HPDE6-E6E7 (cell line): ENCODE data around the gene RECQL5.
"Not testable (repeated sequence)": the region's sequence is repeated elsewhere in the genome, so short reads cannot be mapped to it uniquely, and the experiment has no call there.

Source experiments
- DNase-seq: peaks from one replicate; pipeline ENCODE4 v3.0.0; 2011; ENCODE audit warnings: missing footprints; ENCODE audit errors: extremely low spot score

The RECQL5 gene

DNA sequence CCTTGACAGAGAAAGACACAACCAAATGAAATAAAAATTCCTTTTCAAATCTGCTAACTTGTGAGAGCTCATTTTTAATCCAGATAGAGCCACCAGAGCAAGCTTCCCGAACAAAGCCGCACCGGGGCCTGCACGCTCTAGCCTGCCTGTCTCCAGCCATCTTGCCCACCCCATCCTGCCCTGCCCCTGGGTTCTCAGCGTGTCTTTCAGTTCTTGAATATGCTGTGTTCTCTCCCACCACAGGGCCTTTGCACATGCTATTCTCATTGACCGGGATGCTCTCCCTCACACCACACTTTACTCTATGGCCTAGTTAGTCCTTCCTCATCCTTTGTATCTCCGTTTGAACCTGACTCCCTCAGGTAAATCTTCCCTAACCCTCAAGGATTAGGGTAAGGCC lies 19.0 kb downstream of the RECQL5 start:
- no peak for DNase-seq

DNA sequence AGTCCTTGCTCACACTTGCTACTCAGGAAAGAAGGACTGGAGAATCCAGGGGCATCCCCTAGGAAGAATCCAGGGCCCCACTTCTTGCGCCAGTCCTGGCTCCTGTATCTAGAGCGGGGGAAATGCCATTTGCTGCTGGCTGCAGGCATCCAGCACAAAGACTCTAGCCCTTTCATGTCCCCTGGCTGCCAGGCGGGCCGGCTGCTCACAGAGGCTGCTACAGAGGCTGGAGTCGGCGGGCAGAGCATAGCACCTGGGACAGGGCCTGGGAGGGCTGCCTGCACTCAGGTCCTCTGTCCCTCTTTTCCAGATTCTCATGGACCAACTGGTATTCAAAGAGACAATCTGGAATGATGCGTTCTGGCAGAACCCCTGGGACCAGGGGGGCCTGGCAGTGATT lies 19.9 kb downstream of the RECQL5 start:
- no peak for DNase-seq

DNA sequence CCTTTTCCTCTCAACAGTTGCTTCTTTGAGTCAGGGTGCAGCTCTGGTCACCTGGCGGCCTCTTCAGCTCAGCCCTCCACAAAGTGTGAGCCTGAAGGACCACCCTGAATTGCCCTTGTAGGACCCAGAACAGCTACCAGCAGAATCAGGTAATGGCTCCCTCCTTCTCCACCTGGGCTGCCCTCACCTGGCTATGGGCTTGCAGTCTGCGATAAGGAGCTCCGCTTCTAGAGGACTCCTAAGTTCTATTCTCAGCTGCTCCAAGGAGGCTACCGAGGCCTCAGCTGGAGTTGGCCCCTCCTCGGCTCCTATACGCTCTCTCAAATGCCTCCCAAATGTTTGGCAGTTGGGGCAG lies 20.3 kb downstream of the RECQL5 start:
- no peak for DNase-seq

DNA sequence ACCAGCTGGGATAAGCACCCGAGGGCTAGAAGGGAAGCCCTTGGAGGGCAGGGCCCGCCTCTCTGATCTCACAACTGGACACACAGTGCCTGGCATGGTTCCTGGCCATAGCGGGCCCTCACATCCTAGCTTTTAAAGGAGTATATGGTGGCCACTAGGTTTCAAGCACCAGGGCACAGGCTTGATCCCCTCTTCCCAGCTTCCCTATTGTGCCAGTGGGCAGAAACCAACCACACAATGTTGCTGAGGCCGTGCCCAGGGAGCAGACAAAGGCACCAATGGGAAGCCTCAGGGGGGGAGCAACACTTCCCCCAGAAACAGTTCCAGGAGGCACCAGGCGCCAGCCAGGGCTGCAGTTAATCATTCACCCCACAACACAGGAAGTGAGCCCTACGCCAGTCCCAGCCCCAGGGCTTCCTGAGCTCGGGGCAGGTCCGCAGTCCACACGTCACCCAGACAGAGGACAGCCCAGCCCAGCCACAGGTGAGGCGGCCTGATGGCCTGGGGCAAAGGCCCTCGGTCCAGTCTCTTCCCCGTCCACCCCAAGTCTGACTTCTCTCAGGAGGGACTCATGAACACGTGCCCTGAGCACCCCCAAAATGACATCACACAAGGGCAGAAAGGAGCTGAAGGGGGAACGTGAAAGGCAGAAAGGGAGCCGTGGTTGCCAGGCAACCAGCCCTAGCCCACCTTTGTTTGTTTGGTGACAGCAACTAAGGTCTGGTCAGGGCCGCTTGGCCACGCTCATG lies 20.9 kb downstream of the RECQL5 start:
- peak; percentile 97 for DNase-seq

DNA sequence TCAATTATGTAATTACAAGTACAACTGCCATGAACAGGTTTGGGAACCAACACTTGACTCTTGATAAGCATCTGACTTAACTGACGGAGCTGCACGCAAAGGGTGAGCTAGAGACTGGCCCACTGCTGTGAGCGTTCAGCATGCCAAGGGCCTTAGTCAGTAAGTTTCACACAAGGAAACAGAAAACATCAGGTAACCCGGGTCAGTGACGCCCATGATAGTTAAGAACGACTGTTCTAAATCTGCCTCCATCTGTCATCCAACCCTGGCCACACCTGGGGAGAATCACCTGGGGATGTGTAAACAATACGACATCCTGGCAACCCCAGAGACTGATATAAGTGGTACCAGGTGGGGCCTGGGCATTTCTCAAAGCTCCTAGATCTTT lies 21.5 kb downstream of the RECQL5 start:
- DNase-seq, result peak; percentile 95

DNA sequence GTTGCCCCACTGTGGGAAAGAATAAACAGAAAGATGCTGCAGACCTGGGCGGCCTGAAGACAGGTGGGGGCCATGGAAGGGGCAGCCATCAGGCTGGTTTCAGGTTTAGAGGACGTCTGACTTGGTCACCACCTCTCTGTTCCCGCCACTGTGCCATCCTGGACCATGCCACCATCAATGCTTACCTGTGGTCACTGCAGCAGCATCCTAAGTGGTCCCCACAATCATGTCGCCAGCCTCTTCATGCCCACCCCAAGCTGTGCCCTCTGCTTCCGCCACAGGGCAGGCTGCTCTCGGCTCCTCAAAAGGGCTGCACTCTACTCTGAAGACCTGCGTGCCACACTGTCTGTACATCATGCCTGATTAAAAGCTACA lies 23.3 kb downstream of the RECQL5 start:
- DNase-seq, result no peak

DNA sequence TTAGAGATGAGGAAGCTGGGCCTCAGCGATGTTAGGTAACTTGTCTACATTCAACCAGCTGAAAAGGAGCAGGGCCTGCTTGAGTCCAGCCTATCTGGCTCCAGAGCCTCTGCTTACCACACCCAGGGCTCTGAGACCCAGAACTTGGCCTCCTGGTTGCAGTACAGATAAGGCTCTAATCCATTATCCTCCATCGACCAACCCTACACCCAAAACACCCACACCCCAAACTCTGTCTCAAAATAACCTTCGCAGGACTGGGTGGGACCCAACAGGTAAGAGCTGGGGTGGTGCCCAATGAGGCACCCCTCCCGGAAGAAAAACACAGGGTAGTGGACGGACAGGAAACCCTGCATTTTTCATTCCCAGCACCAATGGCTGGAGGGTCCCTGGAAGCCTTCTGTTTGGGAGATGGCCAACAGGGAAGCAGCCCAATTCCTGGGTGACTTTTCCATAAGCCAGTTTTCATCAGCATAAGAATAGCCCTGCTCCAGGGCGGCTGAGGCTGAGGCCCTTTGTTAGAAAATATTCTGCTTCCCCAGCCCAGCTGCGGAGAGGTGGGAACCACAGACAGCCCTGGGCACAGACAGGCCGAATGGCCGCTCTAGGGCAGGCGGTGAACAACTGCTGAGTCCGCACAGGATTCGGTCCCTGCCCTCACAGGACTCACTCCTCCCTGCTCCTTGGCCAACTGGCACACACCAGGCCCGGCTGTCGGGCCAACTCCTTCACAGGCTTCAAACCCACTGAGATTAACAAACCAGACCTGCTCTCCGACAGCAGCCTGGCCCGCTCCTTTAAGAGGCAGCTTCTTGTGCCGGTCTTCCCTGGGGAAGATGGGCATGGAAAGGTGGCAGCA lies 23.9 kb downstream of the RECQL5 start:
- DNase-seq, result no peak

DNA sequence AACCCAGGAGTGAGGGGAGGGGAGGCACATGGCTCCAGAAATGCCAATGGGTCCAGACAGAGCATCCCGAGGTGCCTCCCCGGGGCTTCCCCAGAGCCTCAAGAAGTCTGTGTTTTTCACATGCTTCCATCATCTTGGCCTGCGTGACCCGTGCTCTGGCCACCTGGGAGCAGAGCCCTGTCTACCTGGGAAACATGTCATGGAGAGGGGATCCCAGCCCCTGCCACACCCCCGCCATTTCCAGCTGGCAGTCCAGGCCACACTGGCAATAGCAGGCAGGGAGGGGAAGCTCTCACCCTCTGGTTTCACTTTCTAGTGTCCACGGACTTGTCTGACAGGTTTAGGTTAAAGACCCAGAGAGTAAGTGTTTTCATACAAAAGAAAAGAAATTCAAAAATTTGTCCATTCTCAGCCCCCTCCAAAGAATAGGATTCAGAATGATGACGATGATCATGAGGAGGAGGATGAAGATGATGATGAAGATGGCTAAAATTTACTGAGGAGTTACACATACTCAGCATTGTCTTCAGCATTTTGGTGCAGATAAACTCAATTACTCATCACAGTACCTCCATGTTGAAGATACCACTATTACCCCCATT lies 24.7 kb downstream of the RECQL5 start:
- peak; percentile 72 for DNase-seq

DNA sequence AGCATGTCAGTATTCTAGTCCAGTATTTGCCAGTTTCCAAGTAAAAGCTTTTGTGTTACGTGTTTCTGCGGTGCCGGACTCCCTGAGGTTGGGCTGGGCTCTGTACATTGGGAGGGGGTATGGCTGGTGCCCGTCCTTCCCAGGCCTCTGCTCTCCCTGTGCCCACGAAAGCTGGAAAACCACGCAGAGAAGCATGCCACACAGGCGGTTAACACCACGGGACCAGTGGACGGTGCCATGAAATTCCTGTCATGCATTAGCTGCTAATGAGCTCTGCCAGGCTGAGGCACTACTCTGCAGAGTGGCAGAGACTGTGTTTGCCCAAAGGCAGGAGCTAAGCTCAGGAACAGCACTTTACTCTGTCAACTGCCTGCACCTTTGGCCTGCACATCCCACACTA lies 25.6 kb downstream of the RECQL5 start:
- no peak for DNase-seq

DNA sequence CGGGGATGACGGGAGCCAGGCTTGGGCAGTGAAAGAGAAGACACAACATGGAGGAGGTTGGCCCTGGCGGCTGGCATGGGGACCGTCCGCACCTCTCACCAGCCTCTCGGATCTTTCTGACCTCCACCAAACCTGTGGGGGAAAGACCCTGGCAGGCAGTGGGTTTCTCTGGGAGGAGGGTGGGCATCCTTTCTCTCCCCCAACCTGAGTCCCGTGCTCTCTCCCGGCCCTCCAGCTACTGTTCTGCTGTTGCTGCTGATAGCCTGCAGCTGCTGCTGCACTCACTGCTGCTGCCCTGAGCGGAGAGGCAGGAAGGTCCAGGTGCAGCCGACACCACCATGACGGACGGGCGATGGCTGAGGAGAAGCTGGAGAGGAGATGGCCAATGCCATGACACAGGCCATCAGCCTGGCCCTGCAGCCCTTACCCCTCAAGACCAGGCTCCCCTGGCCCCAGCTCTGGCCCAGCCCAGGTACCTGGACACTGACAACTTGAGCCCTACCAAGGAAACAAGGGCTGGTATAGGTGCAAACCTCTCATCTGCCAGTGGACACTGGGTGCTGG lies 26.3 kb downstream of the RECQL5 start:
- DNase-seq, result no peak

DNA sequence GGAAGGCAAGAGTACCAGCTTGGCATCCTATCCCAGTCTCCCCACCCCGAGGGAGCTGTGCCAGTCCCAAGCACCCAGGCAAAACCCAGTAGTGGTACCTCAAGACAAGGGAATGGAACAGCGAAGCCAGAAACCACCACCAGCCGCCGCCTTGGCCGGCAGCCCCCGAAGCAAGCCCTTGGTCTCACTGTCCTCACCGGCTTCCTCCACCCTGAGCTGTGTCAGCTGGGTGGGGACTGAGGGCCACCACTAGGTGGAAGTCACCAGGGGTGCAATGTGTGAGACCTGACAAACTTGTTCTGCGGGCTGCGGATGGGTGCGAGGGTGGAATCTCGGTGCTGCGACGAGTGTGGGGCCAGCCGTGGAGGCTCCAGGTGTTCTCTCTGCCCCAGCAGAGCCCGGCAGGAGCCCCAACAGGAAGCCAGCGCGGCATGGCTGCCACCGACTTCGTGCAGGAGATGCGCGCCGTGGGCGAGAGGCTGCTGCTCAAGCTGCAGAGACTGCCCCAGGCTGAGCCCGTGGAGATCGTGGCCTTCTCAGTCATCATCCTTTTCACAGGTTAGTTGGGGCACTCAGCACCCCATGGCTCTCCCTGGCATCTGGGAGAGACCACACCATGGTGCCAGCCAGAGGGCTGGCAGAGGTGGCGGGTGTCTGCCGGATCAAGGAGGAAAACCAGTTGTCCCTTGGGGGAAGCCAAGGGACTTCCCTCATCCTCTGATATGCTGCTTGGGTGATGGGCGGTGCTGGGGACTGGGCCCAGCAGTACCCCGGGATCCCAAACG lies 27.0 kb downstream of the RECQL5 start:
- no peak for DNase-seq

DNA sequence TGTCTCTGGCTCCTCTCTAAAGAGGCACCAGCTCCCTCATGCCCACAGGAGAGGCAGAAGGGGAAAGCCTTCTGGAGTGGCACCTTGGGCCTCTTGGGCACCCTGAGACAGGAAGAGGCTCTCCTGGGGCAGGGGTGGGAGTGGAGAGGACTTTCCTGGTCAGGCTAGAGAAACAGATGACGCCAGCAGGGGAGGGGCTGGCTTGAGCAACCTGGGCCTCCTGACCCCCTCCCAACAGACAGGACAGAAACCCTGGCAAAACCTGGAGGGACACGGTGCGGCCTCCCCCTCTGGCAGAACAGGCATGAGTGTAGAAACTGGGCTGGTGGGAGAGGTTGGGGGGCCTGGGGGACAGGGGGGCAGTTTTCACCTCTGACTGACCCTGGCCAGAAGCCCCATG lies 27.6 kb downstream of the RECQL5 start:
- no peak for DNase-seq

DNA sequence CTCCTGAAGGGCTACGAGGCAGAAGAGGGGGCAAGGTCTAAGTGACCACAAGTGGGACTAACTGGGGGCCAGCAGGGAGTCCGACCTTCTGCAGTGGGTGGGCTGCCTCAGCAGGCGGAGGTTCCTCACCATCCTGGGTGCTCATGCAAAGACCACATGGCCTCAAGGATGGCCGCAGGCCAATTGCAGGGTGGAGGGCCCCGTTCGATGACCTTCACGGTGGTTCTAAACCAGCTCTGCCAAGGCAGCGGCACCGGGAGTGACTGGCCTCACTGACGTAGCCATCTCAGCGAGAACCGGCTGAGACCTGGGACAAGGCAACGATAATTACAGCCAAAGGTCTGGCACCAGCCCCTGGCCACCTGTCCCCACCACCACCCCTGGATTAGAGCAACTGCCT lies 28.1 kb downstream of the RECQL5 start:
- DNase-seq, result no peak

DNA sequence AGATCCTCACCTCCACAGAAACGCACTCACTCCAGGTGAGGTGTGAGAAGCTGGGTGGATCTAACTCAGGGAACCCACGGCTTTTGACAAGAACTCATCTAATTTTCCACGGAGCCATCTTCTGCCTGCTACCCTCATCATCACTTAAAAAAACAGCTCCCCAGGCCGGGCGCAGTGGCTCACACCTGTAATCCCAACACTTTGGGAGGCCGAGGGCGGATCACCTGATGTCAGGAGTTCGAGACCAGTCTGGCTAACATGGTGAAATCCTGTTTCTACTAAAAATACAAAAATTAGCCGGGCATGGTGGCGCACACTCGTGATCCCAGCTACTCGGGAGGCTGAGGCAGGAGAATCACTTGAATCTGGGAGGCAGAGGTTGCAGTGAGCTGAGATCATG lies 28.9 kb downstream of the RECQL5 start:
- DNase-seq, result not testable (repeated sequence)

DNA sequence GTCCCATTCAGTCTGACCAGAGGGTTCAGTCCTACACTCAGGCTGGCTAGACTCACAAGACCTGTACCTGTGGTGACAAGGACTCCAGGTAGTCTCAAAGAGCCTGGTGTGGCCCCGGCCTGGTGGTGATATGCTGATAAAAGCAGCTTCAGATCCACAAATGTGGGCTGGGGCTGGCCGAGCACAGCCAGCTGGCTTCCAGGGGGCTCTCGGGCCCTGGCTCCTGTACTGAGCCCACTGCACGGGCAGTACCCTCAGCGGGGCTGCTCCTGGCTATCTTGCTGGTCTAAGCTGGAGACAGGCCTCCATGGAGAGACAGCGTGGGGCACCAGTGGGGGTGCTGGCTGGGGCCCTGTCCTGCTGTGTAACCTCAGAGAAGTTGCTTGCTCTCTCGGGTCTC lies 29.4 kb downstream of the RECQL5 start:
- no peak for DNase-seq

DNA sequence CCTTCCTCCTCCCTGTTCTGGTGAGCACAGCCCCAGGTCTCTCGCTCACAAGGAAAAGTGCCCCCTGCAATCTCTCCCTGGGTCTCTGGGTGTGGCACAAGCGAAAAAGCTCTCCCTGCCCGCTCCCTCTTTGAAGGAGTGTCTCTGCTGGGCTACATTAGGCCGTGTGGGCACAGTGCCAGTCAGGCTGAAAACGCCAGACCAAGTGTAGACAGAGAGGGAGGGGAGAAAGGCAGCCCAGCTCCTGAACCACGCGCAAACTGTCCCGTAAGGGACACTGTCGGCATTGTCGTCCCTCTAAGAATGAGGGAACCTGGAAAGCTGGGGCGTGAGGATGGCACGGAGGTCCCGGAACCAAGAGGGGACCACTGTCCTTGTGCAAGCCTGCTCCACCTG lies 29.8 kb downstream of the RECQL5 start:
- DNase-seq, result no peak

DNA sequence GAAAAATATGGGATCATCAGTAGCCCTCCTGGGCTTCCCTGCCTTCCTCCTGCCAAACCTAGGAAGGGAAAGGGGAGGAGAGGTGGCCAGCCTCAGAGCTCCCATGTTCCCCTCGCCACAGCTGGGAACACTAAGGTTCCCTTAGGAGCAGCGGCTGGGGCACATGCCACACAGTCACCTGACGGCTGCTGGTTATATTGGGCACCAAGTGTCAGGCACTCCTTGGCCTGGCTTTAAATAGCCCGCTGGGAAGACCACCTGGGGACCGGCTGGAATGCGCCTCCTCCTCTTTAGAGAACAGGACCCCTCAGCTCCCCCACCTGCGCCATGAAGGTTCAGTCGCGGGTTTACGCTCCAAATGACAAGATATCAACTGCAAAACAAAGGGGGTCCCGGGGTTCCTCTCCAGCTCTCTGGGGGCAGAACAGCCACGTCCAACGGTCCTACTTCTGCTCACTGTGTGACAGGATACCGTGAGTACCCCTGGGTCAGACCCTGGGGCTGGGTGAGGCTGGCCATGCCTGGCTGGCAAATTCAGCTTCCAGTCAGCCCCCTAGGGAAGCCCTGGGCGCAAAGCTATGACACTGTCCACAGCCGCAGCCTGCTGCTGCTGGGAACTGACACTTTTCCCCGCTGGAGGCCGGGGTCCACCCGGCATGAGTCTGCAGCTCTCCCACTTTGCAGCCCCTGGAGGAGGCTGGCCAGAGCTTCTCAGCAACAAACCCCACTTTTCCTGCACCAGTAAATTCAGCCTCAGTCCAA lies 30.4 kb downstream of the RECQL5 start:
- no peak for DNase-seq

DNA sequence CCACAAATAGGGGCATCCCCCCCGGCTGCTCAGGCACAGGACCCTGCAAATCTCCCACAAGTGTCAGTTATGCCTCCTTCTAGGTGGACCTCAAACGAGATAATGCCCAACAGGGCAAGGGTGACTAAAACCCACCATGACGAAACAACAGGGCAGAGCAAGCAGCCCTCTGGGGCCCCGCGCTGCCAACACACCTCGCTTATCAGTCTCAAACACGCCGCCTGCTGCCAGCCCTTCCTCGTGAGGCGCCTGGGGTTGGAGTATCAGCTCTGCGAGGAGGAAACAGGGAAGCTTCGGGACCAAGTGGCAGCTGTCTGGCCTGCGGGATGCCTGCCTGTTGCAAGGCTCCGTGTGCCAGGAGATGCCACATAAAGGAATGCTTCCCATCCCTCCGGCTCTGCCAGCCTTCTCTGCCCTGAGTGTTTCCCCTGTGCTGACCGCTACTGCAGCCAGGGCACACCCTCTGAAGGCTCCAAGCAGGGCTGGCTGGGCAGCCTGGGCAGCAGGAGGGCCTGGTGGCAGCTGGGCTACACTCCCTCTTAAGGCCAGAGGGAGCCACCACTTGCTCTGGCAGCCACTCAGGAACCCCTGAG lies 31.2 kb downstream of the RECQL5 start:
- DNase-seq, result no peak

DNA sequence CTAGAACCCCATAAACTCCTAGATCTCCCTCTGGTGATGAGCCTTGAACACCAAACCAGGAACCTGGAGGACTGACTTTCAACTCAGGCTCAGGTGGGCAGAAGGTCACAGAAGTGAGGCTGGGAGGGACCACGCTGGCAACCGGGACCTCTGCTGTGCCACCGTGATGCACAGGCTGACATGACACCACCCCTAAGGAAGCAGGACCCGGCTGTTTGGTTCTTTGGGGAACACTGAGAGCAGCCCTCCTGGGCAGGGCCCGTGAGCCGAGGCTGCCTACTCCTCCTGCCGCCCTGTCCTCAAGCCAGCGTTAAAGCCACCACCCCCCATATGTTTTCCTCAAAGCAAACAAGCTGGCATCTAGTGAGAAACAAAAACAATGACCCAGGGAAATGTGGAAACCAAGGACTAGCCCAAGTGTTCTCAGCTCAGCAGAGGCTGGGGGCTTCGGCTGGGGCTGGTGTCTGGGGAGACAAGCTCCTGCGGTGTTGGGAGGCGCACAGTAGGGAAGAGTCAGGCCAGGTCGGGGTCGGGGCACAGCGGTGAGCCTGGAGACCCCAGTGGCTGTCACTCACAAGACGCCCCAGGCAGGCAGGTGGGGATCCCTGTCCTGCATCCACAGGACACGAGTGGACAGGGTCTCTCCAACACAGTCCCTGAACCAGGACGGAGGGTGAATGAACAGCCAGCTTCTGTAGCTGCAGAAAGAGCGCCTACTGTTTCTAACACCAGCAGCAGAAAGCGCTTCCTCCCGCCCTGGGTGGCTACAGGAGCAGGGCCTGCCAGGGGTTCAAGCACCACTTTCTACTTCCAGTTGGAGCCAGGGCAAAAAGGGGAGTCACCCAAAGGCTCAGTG lies 32.0 kb downstream of the RECQL5 start:
- DNase-seq, result no peak

DNA sequence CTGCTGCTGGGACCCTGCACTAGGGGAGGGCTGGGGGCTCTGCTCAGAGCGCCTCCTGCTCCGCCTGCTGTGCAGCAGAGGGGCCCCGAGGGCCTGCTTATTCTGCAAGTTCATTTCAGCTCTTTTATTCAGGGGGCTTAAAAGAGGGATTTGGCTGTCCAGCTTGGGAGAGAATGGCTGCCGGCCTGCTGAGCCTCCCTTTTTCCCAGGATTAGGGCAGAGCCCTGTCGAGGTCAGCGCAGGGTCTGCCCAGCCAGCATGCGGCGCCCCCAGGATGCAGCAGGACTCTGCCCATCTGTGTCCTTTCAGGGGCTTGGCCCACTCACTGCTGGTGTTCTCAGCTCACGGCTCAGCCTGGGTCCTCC lies 32.6 kb downstream of the RECQL5 start:
- DNase-seq, result no peak
